ENCODE results near the gene SNCAIP.

DNA sequence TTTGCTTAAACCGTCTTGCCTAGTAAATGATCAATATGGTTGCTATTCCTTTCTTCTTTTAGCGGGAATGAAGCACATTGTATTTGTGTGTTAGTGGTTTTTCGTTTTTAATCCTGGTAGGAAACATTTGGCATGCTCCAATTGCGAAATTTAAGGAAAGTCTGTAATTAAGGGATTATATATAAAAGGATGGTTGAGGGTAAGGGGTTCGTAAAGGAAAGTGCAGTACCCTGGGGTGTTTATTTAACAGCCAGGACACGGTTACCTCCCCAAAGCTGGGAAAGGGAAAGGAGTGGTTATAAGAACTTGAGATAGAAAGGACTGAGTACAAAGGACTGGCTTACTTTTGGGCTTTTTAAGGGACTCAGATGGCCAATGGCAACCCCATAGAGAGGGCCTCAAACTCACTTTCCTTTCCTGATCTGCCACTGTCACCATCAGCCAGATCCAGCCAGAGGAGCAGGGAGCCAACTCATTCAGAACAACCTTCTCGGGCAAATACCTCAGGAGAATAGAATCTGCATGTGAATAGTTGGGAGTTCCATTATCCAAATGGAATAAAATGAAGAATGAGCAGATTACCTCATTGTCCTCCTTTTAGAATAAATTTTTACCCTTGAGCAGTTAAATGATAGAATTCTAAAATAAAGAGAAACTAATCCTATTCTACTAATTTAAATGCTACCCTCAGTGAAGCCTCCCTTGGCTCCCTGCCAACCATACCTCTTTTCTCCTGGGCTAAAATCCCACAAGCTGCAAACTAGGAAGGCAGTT is 117.7 kb downstream of the SNCAIP start:
- TF ChIP-seq, protein P1, sequence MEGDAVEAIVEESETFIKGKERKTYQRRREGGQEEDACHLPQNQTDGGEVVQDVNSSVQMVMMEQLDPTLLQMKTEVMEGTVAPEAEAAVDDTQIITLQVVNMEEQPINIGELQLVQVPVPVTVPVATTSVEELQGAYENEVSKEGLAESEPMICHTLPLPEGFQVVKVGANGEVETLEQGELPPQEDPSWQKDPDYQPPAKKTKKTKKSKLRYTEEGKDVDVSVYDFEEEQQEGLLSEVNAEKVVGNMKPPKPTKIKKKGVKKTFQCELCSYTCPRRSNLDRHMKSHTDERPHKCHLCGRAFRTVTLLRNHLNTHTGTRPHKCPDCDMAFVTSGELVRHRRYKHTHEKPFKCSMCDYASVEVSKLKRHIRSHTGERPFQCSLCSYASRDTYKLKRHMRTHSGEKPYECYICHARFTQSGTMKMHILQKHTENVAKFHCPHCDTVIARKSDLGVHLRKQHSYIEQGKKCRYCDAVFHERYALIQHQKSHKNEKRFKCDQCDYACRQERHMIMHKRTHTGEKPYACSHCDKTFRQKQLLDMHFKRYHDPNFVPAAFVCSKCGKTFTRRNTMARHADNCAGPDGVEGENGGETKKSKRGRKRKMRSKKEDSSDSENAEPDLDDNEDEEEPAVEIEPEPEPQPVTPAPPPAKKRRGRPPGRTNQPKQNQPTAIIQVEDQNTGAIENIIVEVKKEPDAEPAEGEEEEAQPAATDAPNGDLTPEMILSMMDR (IDR thresholded peaks at IDR 0.05), result no peak
- TF ChIP-seq POLR2A (IDR thresholded peaks at IDR 0.05), result no peak
- TF ChIP-seq EP300 (IDR thresholded peaks at IDR 0.05), result no peak
- no peak for TF ChIP-seq POLR2AphosphoS5 (IDR thresholded peaks at IDR 0.05)

All from stomach (tissue), 4 donors.